NCI-H82 (cell line): ENCODE results near the gene KDM3B.
A peak's percentile ranks its signal among the peaks of the same experiment; 100 is the strongest.
"Not testable (repeated sequence)": the region's sequence is repeated elsewhere in the genome, so short reads cannot be mapped to it uniquely, and the experiment has no call there.

Experiments used
- DNase-seq: peaks from one replicate; lab custom pipeline; 2025; lab: John Stamatoyannopoulos, UW

KDM3B gene

DNA sequence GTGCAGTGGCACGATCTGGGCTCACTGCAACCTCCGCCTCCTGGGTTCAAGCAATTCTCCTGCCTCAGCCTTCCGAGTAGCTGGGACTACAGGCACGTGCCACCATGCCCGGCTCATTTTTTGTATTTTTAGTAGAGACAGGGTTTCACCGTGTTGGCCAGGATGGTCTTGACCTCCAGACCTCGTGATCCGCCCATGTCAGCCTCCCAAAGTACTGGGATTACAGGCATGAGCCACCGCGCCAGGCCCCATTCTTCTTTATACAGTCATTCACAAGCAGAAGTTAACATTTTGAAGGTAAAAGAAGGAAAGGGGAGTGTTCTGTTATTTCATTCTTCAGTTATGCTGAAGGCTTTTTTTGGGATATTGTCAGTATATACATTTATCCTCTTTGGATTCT, 37.4 kb downstream of the KDM3B start:
- DNase-seq: not testable (repeated sequence)

DNA sequence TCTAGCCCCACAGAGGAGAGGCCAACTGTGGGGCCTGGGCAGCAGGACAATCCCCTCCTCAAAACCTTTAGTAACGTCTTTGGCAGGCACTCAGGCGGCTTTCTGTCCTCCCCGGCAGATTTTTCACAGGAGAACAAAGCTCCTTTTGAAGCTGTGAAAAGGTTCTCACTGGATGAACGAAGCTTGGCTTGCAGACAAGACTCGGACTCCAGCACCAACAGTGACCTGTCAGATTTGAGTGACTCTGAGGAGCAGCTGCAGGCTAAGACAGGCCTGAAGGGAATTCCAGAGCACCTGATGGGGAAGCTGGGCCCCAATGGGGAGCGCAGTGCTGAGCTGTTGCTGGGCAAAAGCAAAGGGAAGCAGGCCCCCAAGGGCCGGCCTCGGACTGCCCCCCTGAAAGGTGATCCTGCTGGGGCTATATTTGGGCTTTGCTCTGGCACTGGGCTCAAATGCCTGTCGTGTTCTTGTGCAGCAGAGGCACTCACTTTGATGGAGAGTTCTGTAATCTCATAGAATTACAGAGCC, 39.4 kb downstream of the KDM3B start:
- DNase-seq: no peak

DNA sequence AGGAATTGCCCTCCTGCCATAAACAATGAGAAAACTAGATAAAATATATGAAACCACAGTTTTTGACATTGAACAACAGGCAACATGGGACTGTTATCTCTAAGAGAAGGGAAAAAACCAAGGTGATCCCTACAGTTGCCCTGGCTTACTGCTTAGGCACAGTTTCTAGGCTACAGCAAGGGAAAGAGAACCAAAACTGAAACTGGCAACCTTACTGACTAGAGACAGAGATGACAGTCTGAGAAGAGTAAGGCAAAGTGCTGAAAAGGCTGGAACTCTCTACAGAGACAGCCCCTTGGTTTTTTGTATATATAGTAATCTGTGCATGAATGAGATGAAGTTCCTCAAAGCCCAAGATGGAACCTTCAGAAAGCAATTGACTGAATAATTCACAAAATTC, 50.2 kb downstream of the KDM3B start:
- no peak for DNase-seq

DNA sequence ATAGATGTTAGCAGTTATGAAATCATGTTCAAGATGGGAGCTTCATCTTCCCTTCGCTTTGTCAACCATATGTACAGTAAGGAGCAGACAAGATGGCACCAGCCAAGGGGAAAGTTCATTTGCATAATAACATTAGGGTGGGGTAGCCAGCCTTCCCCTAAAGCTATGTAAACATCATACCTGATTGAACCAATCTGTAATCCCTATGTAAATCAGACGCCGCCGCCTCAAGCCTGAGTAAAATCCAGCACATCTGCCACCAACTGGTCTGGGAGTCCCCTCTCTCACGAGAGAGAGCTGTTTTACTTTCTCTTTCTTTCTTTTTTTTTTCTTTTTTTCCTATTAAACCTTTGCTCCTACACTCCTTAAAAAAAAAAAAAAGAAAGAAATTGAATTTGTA, 55.5 kb downstream of the KDM3B start:
- DNase-seq: peak; percentile 98

DNA sequence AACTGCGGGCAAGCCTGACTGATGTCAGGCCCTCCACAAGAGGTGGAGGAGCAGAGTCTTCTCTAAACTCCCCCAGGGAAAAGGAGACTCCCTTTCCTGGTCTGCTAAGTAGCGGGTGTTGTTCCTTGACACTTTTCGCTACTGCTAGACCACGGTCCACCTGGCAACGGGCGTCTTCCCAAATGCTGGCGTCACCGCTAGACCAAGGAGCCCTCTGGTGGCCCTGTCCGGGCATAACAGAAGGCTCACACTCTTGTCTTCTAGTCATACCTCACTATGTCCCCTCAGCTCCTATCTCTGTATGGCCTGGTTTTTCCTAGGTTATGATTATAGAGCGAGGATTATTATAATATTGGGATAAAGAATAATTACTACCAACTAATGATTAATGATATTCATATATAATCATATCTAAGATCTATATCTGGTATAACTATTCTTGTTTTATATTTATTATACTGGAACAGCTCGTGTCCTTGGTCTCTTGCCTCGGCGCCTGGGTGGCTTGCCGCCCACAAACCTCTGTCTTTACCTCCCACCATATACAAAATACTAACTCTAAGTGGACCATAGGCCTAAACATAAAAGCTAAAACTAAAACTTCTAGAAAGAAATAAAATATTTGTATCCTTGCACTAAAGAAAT, 58.6 kb downstream of the KDM3B start:
- peak; percentile 25 for DNase-seq

DNA sequence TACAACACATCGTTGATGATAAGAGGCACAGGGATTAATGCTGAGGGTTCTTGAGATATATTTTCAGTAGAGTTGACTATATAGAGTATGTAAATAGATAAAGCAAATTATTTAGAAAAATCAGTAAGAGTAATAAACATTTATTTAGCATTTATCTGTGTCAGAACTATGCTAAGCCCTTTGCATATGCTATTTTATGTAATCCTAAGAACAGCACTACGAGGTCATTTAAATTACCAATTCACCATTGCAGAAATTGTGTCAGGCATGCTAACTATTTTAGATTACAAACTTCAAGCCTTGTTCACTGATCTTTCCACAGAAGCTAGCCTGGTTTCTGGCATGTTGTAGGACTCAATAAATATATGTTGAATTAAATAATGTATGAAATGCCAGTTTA, 66.0 kb downstream of the KDM3B start:
- no peak for DNase-seq

DNA sequence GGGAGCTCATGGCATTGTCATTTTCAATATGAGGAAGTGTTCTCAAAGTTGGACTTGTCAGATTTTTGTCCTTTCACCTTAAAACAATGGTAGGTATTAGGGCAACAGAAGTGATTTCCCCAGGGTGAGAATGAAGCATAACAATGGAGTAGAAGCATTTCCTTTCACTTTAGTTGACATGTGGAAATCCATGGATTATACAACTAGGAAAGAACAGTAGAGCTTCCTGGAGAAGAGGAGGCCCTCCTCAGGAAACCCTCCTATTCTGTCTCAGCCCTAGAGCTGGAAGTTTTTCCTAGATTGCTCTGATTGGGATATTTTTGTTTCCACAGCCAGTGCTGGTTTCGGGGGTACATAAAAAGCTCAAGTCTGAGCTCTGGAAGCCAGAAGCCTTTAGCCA, 72.6 kb downstream of the KDM3B start:
- no peak for DNase-seq

DNA sequence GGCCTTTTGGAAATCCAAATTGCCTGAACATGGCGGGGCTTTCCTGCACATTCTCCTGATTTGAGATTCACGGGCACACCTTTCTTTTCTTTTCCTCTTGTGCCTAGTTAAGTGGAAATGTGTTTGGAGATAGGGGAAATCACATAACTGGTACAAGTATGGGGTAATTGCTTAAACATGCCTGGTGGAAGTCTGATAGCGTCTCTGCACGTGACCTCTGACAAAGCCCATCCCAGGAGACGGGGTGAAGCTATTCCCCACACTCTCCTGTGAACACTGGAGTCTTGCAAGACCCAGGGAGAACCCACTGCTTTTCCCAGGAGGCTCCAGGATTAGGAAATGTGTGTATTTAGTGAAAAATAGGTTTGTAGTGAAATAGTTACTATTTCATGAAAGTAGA, 83.5 kb downstream of the KDM3B start:
- DNase-seq: no peak

DNA sequence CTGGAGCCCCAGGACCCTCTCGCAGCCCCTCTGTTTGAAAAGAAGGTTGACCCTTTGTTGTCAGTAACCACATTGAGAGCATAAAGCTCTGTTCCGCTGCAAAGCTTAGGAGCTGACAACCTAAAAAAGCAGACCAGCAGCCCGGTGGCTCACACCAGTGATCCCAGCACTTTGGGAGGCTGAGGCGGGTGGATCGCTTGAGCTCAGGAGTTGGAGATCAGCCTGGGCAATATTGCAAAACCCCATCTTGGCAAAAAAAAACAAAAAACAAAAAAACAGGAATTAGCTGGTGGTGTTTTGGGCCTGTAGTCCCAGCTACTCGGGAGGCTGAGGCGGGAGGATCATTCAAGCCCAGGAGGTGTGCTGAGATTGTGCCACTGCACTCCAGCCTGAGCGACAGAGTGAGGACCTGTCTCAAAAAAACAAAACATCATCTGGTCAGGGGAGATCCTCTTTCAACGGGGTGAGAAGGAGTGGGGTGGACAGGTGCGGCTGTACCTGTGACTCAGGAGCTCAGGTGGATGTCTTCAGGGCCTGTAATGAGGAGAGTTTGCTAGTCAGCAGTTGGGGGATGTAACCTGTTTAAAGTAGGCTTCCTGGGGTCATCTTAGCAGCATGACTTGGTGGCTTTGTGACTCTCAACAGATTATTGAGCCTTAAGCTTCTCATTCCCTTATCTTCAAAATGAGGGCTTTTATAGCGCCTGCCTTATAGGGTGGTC, 85.7 kb downstream of the KDM3B start:
- DNase-seq: no peak

DNA sequence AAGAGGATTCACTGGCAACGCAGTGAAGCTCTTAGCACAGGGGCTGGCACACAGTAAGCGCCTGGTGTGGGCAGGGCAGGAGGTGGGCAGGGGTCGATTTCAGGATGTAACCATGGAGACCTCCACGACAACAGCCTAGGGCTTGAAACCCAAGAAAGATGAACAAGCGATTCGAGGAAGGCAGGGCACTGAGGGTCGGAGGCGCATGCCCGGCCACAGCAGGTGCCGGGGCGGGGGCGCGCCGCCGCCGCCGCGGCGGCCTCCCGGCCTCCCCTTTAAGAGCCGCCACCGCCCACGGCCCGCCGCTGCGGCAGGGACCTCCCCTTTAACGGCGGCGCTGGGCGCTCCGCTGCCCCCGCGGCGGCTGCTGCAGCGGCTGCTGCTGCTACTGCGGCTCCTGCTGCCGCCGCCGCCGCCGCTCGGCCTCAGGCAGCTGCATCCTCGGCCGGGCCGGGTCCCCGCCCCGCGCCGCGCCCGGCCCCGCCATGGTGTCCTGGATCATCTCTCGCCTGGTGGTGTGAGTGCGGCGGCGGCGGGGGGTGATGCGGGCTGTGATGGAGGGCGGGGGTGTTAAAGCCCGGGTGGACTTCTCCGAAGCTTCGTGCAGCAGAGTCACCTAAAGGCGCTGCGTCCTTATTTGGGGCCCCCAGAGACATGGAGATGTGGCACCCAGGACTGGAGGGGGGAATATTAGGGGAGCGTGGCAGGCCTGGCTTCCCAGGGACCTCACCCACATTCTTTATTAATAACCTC, 86.4 kb downstream of the KDM3B start, which contains the start of gene REEP2:
Gene REEP2 (plus strand): TSS at position 334 of the 753 bp plus-strand sequence. CDS start 152 bp downstream, at position 486.
- peak; percentile 71 for DNase-seq

DNA sequence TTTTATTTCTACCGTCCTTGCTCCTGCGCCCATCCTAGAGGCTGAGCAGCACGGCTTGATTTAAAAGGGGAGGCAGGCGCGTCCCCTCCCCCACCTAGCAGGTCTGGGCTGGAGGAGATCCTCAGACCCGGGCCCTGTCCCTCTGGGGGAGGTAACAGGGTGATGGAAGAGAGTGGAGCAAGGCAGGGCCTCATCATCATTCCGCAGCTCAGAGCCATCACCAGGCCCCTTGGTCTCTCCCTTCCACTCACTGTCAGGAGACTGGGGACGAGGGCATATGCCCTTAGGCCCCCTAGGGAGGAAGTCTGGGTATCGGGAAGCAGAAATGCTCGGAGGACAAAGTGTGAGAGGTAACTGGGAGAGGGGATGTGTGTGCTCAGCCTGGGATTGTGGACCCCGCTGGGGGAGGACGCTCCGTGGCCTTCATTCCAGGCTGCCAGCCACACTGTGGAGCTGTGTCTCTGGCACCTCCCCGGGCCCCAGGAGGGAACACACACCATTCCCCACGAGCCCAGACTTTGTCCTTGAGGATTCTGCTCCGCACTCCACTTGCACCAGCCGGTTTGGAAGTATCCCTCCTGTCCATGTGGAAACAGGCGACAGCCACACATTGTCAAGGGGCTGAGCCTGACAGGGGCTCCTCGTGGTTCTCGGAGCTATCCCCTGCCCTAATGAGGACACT, 87.1 kb downstream of the KDM3B start:
- DNase-seq: peak; percentile 41

DNA sequence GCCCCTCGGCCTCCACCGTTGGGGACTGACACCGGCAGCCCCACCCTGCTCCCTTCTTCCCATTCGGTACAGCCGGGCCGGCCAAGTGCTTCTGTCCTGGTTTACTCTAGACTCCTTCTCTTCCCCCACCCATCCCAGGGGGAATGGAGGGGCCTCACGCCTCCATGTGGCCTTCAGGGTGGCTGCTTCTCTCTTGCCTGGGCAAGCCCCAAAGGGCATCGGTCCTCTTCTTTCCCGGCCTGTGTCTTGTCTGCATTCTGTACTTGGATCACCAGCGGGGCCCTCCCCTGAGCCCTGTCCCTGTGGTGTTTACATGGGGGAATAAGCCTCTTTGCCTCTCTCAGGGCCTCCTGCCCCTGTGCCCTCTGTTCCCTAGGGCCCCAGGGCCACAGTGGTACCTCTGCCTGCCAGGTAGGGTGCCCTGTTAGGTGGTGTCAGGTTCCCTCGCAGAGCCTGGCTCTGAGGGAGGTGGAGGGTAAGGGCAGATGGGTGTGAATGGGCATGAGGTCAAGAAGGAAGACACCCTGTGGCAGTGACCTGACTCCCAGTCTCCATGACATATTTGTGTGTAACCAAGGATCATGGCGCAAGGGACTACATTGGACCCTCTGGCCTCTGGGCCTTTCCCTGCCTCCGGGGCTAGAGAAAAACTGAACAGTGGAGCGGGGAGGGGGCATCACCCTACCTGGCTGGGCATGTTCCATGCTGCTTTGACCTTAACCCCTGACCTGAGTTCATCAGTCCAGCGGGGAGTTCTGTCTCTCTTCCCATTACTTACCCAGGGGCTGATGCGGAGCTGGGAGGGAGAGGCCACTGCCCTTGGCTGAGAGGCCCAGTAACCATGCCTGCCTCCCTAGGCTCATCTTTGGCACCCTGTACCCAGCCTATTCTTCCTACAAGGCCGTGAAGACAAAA, 87.9 kb downstream of the KDM3B start:
- no peak for DNase-seq

DNA sequence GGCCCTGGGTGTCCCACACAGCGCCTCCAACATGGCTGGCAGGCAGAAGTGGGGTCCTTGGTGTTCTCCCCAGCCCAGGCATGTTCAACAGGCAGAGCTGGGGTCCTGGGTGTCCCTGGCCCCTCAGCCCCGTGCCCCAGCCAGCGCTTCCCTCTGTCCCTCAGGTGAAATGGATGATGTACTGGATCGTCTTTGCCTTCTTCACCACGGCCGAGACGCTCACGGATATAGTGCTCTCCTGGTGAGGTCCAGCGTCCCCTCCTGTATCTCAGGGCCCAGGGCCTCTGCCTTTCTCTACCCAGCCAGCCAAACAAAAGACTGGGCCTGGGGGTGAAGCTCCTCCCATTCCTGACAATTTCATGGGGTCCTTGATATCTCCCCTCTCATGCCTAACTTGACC, 88.7 kb downstream of the KDM3B start:
- DNase-seq: no peak

DNA sequence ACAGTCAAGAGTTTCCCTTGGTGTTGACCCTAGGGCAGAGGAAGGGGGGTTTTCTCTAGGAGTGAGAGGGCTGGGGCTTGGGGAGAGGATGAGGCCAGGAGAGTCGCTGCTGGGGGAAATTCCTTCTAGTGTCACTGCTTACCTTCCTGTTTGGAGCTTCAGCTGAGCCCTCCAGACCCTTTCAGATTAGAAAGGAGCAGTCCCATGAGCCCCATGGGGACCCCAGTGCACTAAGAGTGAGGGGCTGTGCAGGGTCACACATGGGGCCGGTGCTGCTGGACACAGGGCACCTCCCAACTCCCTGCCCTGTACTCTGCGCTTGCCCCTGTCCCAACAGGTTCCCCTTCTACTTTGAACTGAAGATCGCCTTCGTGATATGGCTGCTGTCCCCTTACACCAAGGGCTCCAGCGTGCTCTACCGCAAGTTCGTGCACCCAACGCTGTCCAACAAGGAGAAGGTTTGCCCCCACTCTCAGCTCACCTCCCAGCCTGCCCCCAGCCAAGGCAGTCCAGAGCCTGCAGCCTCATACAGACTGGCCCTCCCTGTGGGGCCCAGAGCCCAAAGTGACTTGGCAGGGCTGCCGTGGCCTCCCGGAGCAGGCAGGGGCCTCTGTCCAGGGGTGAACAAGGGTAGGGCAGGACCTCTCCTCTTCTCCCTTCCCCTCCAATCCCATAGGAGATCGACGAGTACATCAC, 91.7 kb downstream of the KDM3B start:
- no peak for DNase-seq

DNA sequence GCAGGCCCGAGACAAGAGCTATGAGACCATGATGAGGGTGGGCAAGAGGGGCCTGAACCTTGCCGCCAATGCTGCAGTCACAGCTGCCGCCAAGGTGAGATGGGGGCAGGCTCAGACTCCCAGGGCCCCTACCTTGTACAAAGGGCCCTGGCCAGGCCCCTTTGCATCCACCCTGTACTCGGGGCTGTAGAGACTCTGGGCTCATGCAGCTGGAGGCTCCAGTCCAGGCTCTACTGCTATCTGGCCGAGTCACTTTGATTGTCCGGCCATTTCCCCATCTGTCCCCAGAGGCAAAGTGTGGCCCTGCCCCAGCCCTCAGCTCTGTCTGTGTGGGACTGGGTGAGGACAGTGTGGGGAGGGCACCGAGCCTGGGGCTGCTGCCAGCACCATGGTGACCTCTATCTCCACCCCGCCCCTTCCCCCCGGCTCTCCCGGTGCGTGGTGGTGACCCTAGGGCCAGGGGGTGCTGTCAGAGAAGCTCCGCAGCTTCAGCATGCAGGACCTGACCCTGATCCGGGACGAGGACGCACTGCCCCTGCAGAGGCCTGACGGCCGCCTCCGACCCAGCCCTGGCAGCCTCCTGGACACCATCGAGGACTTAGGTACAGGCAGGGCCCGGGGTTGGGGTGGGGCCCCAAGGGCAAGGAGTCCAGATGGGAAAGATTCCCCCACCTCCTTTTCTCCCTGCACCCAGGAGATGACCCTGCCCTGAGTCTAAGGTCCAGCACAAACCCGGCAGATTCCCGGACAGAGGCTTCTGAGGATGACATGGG, 92.5 kb downstream of the KDM3B start:
- DNase-seq: no peak

DNA sequence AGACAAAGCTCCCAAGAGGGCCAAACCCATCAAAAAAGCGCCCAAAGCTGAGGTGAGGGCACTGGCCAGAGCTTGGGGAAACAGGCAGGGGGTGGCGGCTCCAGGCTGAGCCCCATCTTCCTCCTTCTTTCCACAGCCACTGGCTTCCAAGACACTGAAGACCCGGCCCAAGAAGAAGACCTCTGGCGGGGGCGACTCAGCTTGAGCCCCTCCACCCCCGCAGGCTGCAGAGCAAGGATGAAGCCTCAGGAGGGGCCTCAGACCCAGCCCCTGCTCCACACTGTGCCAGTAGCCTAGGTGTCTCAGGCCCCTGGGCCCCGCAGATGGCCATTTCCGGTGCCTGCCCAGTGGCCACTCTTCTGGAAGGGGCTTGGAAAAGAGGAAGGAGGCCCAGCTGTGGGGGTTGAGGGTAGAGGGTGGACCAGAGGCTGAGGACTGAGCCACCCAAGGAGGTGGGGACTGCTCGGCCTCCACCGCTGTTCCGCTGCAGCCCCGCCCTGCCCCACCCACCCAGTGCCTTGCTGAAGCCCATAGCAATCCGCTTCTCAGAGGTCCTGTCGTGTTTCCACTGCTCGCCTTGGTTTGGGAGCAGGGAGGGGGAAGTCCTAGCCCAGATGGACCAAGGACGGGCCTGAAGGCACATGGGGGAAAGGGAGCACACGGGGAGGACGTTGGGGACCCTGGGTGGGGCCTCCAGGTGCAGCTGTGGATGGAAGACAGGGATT, 93.2 kb downstream of the KDM3B start:
- no peak for DNase-seq

DNA sequence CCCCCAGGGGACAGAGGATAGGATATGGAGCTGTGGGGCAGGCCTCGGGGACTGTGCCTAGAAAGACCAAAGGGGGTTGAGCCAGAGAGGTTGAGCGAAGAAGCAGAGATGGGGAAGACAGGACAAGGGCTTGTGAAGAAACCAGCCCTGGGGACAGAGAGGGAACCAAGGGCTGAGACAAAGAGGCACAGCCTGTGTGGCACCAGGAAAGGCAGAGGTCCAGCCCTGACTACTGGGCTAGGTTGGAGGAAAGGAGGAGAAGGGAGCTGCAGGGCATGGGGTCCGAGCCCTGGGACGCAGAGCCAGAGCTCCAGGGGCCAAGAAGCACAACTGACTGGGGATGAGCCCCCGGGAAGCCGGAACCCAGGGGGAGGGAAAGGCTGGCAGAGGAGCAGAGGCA, 95.6 kb downstream of the KDM3B start:
- no peak for DNase-seq

DNA sequence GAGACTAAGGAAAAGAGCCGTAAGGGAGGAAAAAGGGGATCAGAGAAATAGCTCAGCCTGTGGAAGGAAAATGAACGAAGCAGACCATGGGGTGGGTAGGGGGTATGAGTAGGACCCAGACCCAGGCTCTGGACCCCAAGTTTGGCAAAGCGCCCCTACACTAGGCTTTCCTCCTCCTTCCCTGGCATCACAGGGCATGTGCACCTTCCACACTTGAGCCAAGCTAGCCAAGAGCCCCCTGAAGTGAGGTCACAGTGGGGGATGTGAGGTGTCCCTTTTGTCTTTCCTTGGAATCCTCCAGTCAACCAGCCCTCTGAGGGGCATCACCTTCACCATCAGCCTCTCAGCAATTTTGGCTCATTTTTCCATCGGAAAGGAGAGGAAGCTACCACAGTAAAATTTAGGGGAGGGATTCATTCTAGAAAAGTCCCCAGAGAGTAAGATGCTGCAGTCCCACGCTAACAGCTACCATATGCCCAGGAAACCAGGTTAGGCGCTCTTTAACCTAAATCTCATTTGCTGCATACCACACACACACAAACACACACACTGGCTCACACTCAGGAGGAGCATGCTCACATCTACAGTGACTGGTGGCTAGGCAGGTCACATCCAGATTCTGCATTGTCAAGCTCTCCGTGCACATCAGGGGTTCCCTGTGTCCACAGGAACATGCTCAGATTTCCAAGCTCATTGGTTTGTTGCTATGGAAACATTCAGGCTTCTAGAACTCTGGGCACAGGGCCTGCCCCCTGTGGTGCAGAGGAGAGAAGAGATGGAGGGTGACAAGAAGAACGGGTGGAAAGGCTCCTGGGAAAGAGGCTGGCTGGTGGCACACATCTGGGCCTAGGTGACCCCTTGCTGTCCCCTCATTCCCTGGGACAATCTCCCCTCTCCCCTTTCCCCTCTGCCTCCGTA, 96.3 kb downstream of the KDM3B start:
- DNase-seq: peak; percentile 55
